ENCODE data around the gene RTEL1. TPM values are rescaled to one million over a fixed set of nuclear protein-coding genes. Genes with fewer than 3 reads are reported as not detected.

RTEL1 gene
- polyA plus RNA-seq, 1 of the 3 experiments (the other 2 are of a cell fraction): 9.9 TPM

DNA sequence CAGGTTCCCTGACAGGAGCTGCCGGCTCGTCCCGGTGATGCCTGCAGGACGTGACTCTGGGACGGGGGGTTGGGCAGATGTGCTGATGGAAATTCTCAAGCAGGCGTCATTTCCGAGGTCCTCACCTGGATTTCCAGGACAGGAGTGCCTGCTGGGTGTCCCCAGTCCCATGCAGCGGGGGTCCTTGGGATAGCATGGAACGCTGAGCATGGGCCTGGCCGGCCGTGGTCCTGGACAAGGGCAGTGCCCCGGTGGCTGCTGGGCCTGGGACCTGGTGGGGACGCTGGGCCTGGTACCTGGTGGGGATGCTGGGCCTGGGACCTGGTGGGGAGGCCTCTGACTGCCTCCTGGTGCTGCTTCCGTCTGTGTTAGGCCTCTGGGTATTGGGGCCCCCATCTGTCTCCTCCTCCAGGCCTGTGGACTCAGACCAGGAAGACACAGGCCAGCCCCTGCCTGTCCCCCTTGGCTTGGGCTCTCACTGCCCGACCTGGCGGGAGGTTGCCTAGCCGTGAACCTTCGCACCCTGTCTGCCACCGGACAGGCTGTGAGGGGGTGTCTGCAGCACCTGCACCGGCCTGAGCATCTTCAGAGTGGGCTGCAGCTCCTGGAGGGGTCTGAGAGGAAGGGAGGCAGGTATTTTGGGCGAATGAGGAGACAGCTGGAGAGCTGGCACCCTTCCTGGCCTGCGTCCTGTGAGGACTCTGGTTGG is 6.2 kb downstream of the RTEL1 start:
- no peak overlapping the region for H2AFZ ChIP-seq (ENCODE audit: low read depth)
- H3K27me3 ChIP-seq (ENCODE audit: insufficient read depth): no peaks in the 10 kb centered on the region
- POLR2A ChIA-PET: no interaction called here
- WGBS (ENCODE audit: low lambda C conversion rate): 89% methylated on average over 11 of the region's 22 CpGs
- no peaks in the 10 kb centered on the region for H3K9me2 ChIP-seq
- H3F3A ChIP-seq (replicated peaks; ENCODE audit: insufficient read depth): no peaks in the 10 kb centered on the region
- CTCF ChIA-PET: no interaction called here
- no peak overlapping the region for H3K4me2 ChIP-seq
- no peaks in the 10 kb centered on the region for H3K9me3 ChIP-seq
- H3K36me3 ChIP-seq (replicated peaks in 1 of 2; ENCODE audit: control insufficient read depth in 1 of 2, insufficient read depth in 2 of 2, low read length in 1 of 2): peaks cover 0 to 65% of the 10 kb centered on the region in 2 experiments
- no peak overlapping the region for H3K4me3 ChIP-seq (ENCODE audit: low read depth in 2 of 2, low read length in 1 of 2)
- no peak for DNase-seq
- TF ChIP-seq CHD2 (IDR thresholded peaks at IDR 0.05; ENCODE audit: low read length, partially characterized antibody): no peak
- TF ChIP-seq TAF1 (IDR thresholded peaks at IDR 0.05; ENCODE audit: borderline replicate concordance, low read depth, low read length): no peak
- no peak for TF ChIP-seq SMC3 (IDR thresholded peaks at IDR 0.05; ENCODE audit: low read depth, low read length)
- TF ChIP-seq, protein P1, sequence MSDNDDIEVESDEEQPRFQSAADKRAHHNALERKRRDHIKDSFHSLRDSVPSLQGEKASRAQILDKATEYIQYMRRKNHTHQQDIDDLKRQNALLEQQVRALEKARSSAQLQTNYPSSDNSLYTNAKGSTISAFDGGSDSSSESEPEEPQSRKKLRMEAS (IDR thresholded peaks at IDR 0.05; ENCODE audit: low read depth): no peak
- TF ChIP-seq FOSL2 (IDR thresholded peaks at IDR 0.05; ENCODE audit: borderline replicate concordance, low read depth): no peak
- TF ChIP-seq RAD21 (IDR thresholded peaks at IDR 0.05; ENCODE audit: low read length): no peak
- TF ChIP-seq, protein P2, sequence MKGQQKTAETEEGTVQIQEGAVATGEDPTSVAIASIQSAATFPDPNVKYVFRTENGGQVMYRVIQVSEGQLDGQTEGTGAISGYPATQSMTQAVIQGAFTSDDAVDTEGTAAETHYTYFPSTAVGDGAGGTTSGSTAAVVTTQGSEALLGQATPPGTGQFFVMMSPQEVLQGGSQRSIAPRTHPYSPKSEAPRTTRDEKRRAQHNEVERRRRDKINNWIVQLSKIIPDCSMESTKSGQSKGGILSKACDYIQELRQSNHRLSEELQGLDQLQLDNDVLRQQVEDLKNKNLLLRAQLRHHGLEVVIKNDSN (IDR thresholded peaks at IDR 0.05; ENCODE audit: borderline replicate concordance, low read depth): no peak
- no peak for TF ChIP-seq JUND (IDR thresholded peaks at IDR 0.05)
- H3K27ac ChIP-seq (ENCODE audit: low read depth in 2 of 2, low read length in 1 of 2): no peak overlapping the region
- H3K9ac ChIP-seq: no peak overlapping the region
- peaks cover 22% of the 10 kb centered on the region for H3K79me2 ChIP-seq (ENCODE audit: insufficient read depth)
- H4K20me1 ChIP-seq (ENCODE audit: insufficient read depth): no peaks in the 10 kb centered on the region
- H3K4me1 ChIP-seq (ENCODE audit: control insufficient read depth in 1 of 2, insufficient read depth in 2 of 2, low read depth in 1 of 2, low read length in 1 of 2): peaks cover 4 to 5% of the 10 kb centered on the region in 2 experiments; a peak in 2 of 4 replicates

DNA sequence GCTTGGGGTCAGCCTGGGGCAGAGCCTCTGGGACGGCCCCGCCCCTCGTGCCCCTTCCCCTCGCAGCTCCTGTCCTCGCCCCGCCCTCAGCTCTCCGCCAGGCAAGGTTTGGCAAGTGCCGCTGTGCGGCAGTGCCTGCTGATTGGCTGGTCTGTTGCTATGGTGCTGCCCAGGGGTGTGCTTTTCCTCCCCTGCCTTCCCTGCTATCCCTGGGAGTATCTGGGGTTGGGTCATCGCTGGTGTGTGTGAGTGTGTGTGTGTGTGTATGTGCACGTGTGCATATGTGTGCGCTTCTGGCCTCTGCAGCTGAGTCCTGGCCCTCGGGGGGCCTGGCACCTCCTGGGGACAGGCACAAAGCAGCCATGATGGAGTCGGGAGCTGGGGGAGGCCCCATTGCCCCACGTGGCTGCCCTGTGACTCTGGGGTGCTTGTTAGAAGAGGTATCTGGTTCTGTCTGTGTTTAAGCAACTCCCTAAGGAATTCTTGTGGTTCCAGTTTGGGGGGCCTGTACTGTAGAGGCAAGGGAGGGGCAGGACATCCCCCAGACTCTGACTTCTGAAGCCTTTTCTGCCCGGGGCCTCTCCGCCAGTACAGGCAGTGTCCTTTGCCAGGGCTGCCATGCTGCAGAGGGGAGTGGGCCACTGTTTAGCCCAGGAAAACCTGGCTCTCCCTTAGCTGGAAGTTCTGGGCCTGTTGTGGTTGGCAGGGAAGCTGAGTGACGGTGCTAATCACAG is 6.9 kb downstream of the RTEL1 start:
- 84% methylated on average over 13 of the region's 18 CpGs for WGBS (ENCODE audit: low lambda C conversion rate)
- no peaks in the 10 kb centered on the region for H3K4me1 ChIP-seq (ENCODE audit: control insufficient read depth in 1 of 2, insufficient read depth in 2 of 2, low read depth in 1 of 2, low read length in 1 of 2)
- H3K9me2 ChIP-seq: no peaks in the 10 kb centered on the region
- H3K27me3 ChIP-seq (ENCODE audit: insufficient read depth): no peaks in the 10 kb centered on the region
- peak; percentile 55 for DNase-seq
- TF ChIP-seq FOSL2 (IDR thresholded peaks at IDR 0.05; ENCODE audit: borderline replicate concordance, low read depth) (no peak), GABPA (IDR thresholded peaks at IDR 0.05; ENCODE audit: low read depth) (no peak), TCF12 (IDR thresholded peaks at IDR 0.05) (no peak), MEF2A (IDR thresholded peaks at IDR 0.05; ENCODE audit: borderline replicate concordance, low read depth) (no peak), RFX5 (IDR thresholded peaks at IDR 0.05; ENCODE audit: low read length) (no peak), TEAD4 (IDR thresholded peaks at IDR 0.05; ENCODE audit: borderline replicate concordance, insufficient read depth) (no peak), MXI1 (IDR thresholded peaks at IDR 0.05; ENCODE audit: low read depth, low read length) (no peak), POLR2AphosphoS5 (IDR thresholded peaks at IDR 0.05; ENCODE audit: low read depth, low read length) (no peak), EZH2phosphoT487 (IDR thresholded peaks at IDR 0.05; ENCODE audit: borderline replicate concordance, low read depth) (no peak)
- TF ChIP-seq, protein P3, sequence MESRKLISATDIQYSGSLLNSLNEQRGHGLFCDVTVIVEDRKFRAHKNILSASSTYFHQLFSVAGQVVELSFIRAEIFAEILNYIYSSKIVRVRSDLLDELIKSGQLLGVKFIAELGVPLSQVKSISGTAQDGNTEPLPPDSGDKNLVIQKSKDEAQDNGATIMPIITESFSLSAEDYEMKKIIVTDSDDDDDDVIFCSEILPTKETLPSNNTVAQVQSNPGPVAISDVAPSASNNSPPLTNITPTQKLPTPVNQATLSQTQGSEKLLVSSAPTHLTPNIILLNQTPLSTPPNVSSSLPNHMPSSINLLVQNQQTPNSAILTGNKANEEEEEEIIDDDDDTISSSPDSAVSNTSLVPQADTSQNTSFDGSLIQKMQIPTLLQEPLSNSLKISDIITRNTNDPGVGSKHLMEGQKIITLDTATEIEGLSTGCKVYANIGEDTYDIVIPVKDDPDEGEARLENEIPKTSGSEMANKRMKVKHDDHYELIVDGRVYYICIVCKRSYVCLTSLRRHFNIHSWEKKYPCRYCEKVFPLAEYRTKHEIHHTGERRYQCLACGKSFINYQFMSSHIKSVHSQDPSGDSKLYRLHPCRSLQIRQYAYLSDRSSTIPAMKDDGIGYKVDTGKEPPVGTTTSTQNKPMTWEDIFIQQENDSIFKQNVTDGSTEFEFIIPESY (IDR thresholded peaks at IDR 0.05; ENCODE audit: borderline replicate concordance, low read depth): no peak
- H3K27ac ChIP-seq (ENCODE audit: low read depth in 2 of 2, low read length in 1 of 2): no peak overlapping the region
- H4K20me1 ChIP-seq (ENCODE audit: insufficient read depth): no peaks in the 10 kb centered on the region
- H2AFZ ChIP-seq (ENCODE audit: low read depth): no peak overlapping the region
- H3K4me2 ChIP-seq: no peak overlapping the region
- H3K4me3 ChIP-seq (ENCODE audit: low read depth in 2 of 2, low read length in 1 of 2): no peak overlapping the region
- H3K9ac ChIP-seq: no peak overlapping the region
- no peaks in the 10 kb centered on the region for H3K9me3 ChIP-seq
- peaks cover 16% of the 10 kb centered on the region; the same call in 1 of the 2 replicates for H3K79me2 ChIP-seq (ENCODE audit: insufficient read depth)
- ChIA-PET CTCF (no interaction called here), POLR2A (no interaction called here)
- H3F3A ChIP-seq (replicated peaks; ENCODE audit: insufficient read depth): no peaks in the 10 kb centered on the region
- peaks cover 0 to 65% of the 10 kb centered on the region in 2 experiments for H3K36me3 ChIP-seq (replicated peaks in 1 of 2; ENCODE audit: control insufficient read depth in 1 of 2, insufficient read depth in 2 of 2, low read length in 1 of 2)

All from SK-N-SH (cell line).